ENCODE results near the gene LRRN2.
"Not testable (repeated sequence)": the region's sequence is repeated elsewhere in the genome, so short reads cannot be mapped to it uniquely, and the experiment has no call there.

Gene LRRN2

GRCh38 chr1:204694145-204694544 lies 8.6 kb upstream of the LRRN2 start:
- Histone ChIP-seq H3K4me3 (ENCODE audit: low read depth, low read length) (no peak overlapping the region), H3K9ac (no peak overlapping the region), H3K27ac (no peak overlapping the region), H3K4me2 (ENCODE audit: low read length) (no peak overlapping the region), H3K79me2 (no peaks in the 10 kb centered on the region), H3K4me1 (no peaks in the 10 kb centered on the region), H3K9me3 (ENCODE audit: control insufficient read depth, low read length) (no peaks in the 10 kb centered on the region), H2AFZ (no peak overlapping the region), H3K36me3 (ENCODE audit: control insufficient read depth, insufficient read depth, low read length) (no peaks in the 10 kb centered on the region), H3K27me3 (ENCODE audit: control insufficient read depth, insufficient read depth, low read length) (no peaks in the 10 kb centered on the region)
- no peak for TF ChIP-seq CTCF (IDR thresholded peaks at IDR 0.05)

GRCh38 chr1:204692841-204693356 lies 7.4 kb upstream of the LRRN2 start:
- H2AFZ ChIP-seq, result no peak overlapping the region
- no peaks in the 10 kb centered on the region for H3K9me3 ChIP-seq (ENCODE audit: control insufficient read depth, low read length)
- no peak overlapping the region for H3K27ac ChIP-seq
- no peaks in the 10 kb centered on the region for H3K79me2 ChIP-seq
- H3K4me1 ChIP-seq, result no peaks in the 10 kb centered on the region
- no peak for TF ChIP-seq CTCF (IDR thresholded peaks at IDR 0.05)
- no peak overlapping the region for H3K4me3 ChIP-seq (ENCODE audit: low read depth, low read length)
- H3K9ac ChIP-seq, result no peak overlapping the region
- no peaks in the 10 kb centered on the region for H3K27me3 ChIP-seq (ENCODE audit: control insufficient read depth, insufficient read depth, low read length)
- H3K36me3 ChIP-seq (ENCODE audit: control insufficient read depth, insufficient read depth, low read length), result no peaks in the 10 kb centered on the region
- no peak overlapping the region for H3K4me2 ChIP-seq (ENCODE audit: low read length)

- no peaks in the 10 kb centered on the region for H3K27me3 ChIP-seq (ENCODE audit: control insufficient read depth, insufficient read depth, low read length)
- H3K4me3 ChIP-seq (ENCODE audit: low read depth, low read length), result no peak overlapping the region
- no peaks in the 10 kb centered on the region for H3K36me3 ChIP-seq (ENCODE audit: control insufficient read depth, insufficient read depth, low read length)
- no peak overlapping the region for H3K27ac ChIP-seq
- no peaks in the 10 kb centered on the region for H3K79me2 ChIP-seq
- no peak overlapping the region for H3K9ac ChIP-seq
- no peak overlapping the region for H2AFZ ChIP-seq
- no peaks in the 10 kb centered on the region for H3K4me1 ChIP-seq
- no peaks in the 10 kb centered on the region for H3K9me3 ChIP-seq (ENCODE audit: control insufficient read depth, low read length)
- no peak for TF ChIP-seq CTCF (IDR thresholded peaks at IDR 0.05)
- H3K4me2 ChIP-seq (ENCODE audit: low read length), result no peak overlapping the region
These were observed 6.8 kb upstream of the LRRN2 start for GRCh38 chr1:204692325-204692840.

- not testable (repeated sequence) for H3K79me2 ChIP-seq, H3K27ac ChIP-seq, H3K9ac ChIP-seq
These were observed 5.8 kb upstream of the LRRN2 start for GRCh38 chr1:204691328-204691730.

GRCh38 chr1:204688776-204689175 lies 3.2 kb upstream of the LRRN2 start:
- Histone ChIP-seq H3K4me2 (ENCODE audit: low read length) (no peak overlapping the region), H3K27me3 (ENCODE audit: control insufficient read depth, insufficient read depth, low read length) (no peaks in the 10 kb centered on the region), H3K36me3 (ENCODE audit: control insufficient read depth, insufficient read depth, low read length) (no peaks in the 10 kb centered on the region), H3K4me3 (ENCODE audit: low read depth, low read length) (no peak overlapping the region), H3K4me1 (no peaks in the 10 kb centered on the region), H3K9me3 (ENCODE audit: control insufficient read depth, low read length) (no peaks in the 10 kb centered on the region), H3K9ac (no peak overlapping the region), H2AFZ (no peak overlapping the region), H3K27ac (no peak overlapping the region), H3K79me2 (no peaks in the 10 kb centered on the region)
- no peak for TF ChIP-seq CTCF (IDR thresholded peaks at IDR 0.05)

More at GRCh38 chr1:204691328-204691730, 5.8 kb upstream of the LRRN2 start:
- H3K4me2 ChIP-seq (ENCODE audit: low read length); H3K27me3 ChIP-seq (ENCODE audit: control insufficient read depth, insufficient read depth, low read length); H2AFZ ChIP-seq; H3K9me3 ChIP-seq (ENCODE audit: control insufficient read depth, low read length); H3K4me3 ChIP-seq (ENCODE audit: low read depth, low read length); H3K36me3 ChIP-seq (ENCODE audit: control insufficient read depth, insufficient read depth, low read length); H3K4me1 ChIP-seq: not testable (repeated sequence)
